Left forelimb (tissue), 1 donor: ENCODE measurements around the gene DLEC1.
"Not testable (repeated sequence)": the region's sequence is repeated elsewhere in the genome, so short reads cannot be mapped to it uniquely, and the experiment has no call there.

Experiments
- DNase-seq: peaks from one replicate; pipeline ENCODE4 v3.0.0-alpha.2; 2018; ENCODE audit warnings: low spot score

Gene DLEC1

GRCh38 chr3:38084334-38085310, 45.6 kb downstream of the DLEC1 start:
- no peak for DNase-seq

DNA sequence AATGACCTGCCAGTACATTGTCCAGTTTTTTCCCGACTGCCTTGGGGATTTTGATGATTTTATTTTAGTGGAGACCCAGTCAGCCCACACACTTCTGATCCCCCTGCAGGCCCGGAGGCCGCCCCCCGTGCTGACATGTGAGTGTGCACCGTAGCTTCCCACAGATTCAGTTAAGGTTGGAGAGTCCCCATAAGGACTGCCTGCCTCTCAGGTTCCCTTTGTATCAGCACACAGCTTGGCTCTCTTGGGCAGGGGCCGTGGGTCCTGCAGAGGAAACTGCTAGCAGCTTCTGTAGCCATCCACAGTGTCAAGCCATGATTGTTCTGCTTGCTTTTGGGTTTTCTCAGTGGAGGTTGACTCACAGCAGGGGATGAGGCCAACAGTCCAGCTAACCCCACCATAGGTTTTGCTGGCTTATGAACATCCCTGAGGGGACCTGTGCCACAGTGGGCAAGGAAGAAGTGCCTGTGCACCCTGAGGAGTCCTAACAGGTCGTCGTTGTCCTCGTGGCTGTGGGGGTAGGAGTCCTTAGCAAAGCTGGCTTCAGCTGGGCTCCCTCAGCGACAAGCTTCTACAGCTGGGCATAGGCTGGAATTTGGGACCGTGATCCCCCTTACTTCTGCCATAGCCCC, 46.4 kb downstream of the DLEC1 start:
- DNase-seq: no peak

DNA sequence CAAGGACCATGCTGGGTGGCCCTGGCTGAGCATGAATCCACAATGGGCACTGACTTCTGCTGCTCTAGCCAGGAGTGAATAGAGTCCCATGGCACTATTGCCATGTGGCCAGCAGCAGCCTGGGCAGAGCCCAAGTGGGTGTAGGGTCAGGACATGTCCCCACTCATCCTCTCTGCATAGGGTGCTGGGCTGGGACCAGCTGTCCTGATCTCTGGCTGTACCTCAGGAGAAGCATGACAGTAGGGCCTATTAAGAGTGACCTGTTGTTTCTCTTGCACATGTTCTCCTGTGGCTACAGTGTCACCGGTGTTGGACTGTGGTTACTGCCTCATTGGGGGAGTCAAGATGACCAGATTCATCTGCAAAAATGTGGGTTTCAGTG, 46.9 kb downstream of the DLEC1 start:
- no peak for DNase-seq

GRCh38 chr3:38086496-38086895, 47.5 kb downstream of the DLEC1 start:
- no peak for DNase-seq

GRCh38 chr3:38087278-38087677, 48.3 kb downstream of the DLEC1 start:
- not testable (repeated sequence) for DNase-seq

GRCh38 chr3:38088126-38089078, 49.4 kb downstream of the DLEC1 start:
- no peak for DNase-seq

DNA sequence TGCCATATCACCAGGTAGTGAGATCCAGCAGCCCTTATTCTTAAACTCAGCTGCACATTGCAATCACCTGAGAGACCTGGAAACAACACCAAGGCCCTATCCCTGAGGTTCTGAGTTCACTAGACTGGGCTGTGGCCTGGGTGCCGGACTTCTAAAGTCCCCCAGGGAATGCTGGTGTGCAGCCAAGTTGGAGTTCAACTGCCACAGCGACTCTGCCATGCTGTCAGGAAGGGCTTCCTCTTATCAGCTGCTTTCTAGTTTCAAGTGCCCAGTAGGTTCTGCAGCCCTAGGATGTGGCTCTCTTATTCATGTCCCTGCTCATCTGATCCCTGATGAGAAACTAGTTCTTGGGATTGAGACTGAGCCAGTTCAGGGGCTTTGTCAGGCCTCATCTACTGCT, 50.2 kb downstream of the DLEC1 start:
- no peak for DNase-seq

GRCh38 chr3:38090453-38090852, 51.4 kb downstream of the DLEC1 start:
- no peak for DNase-seq

DNA sequence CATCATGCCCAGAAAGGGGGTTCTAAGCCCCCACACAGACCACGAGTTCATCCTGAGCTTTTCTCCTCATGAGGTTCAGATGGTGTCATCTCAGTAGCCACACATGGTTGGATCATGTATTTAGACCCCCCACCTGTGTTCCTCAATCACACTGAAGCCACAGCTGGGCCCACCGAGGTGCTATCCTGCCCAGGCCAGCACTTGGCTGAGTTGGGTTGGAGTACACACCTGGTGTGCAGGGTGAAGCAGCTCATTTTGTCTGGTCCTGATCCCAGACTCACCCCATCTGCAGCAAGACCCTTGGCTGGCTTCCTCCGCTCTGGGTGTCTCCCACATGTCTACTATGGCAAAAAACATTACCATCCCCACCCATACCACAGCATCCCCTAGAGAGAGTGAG, 56.0 kb downstream of the DLEC1 start:
- DNase-seq: no peak

DNA sequence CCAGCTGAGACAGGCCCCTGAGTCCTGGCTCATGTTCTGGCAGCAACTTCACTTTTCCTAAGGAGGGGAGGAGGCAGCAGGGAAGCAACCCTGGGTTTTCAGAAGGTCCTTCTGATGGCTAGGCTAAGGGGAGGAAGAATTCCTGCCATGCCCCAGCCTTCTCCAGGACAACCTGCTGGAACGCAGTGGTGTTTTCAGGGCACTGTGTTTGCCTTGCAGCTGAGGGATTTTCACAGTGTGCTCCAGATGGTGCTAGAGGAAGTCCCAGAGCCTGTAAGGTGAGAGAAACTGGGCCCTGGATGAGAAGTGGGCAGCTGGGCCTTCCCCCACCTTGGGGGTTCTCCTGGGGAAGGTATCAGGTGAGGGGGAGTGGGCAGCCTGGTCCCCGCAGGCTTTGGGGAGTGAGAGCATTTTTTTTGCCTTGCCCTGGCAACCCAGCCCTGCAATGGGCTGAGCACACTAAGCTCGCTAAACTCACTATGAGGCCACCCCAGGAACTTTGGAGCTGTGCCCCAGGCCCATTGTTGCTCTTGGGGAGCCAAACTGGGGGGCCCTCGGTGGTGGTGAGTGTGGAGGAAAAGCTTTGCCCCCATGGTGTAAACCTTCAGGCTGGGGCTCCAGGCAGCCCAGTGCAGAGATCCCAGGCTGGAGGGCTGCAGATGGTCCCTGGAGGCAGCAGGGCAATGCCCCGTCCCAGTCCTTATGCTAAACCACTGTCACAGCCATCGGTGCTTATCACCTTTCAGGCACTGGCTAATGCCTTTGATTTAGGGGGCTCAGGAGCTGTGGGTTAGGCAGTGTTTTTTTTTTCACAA, 56.9 kb downstream of the DLEC1 start:
- no peak for DNase-seq

DNA sequence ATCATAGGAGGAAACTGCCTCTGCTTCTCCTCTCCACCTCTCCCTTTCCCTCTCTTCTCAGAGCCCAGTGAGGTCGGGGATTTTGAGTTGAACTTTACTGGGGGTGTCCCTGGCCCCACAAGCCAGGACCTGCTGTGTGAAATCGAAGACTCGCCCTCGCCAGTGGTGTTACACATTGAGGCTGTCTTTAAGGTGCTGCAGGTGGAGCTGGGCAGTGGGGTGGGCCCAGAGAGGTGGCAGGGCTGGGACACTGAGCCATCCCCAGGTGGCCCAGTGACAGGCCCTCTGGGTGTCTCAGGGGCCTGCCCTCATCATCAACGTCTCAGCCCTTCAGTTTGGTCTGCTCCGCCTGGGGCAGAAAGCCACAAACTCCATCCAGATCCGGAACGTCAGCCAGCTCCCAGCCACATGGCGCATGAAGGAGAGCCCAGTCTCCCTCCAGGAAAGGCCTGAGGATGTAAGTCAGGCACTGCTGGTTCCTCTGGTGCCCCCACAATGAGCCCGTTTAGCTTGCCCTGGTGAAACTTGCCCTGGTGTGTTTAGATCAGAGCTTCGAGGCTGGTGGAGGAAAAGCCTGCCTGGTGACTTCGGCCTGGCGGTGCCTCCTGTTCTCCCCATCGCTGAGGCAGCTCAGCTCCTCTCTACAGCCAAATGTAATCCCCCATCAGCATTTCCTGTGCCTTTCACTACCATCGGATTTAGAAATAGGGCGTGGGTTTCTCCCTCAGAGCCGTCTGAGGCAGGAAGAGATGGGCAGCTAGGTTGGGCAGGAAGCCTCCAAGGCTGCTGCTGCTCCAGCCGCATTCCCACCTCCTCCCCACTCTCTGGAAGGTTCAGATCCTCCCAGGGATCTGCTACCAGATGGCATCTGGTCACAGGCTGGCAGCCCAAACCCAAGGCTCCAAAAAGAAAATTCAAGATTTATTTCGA, 58.7 kb downstream of the DLEC1 start:
- DNase-seq: peak; percentile 37

- DNase-seq: no peak
These were observed 59.3 kb downstream of the DLEC1 start for GRCh38 chr3:38098376-38098723.

DNA sequence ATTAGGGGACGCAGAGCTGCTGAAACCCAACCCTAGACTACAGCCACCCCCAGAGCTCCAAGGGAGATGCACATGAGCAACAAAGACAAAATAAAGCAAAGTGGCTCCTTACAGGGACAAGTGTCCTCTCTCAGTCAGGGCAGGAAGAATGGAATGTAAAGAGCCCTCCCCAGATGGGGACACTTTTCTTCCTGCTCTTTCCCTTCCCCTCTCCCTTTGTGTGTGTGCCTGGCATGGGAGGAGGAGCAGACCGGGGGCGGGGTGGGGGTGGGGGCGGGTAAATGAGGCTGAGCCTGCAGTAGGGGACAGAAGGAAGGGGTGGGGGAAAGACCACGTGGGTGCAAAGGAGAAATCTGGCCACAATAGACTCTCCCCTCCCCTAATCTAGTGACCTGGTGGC, 60.5 kb downstream of the DLEC1 start:
- no peak for DNase-seq

DNA sequence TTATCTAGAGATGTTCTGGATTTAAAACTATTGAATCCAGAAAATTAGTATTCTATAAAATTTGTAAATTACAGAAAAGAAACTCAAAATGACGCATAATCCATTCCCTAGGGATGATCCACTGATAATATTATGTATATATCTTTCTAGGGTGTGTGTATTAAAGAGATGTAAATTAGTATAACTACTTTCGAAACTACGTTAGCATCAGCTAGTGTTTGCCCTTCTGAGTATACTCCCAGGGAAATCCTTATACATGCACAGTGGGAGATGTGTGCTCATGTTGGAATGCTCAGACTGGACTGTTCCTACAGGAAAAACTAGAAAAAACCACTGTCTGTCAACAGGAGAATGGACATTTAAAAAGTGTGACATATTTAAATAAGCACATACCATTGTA, 61.5 kb downstream of the DLEC1 start:
- no peak for DNase-seq

DNA sequence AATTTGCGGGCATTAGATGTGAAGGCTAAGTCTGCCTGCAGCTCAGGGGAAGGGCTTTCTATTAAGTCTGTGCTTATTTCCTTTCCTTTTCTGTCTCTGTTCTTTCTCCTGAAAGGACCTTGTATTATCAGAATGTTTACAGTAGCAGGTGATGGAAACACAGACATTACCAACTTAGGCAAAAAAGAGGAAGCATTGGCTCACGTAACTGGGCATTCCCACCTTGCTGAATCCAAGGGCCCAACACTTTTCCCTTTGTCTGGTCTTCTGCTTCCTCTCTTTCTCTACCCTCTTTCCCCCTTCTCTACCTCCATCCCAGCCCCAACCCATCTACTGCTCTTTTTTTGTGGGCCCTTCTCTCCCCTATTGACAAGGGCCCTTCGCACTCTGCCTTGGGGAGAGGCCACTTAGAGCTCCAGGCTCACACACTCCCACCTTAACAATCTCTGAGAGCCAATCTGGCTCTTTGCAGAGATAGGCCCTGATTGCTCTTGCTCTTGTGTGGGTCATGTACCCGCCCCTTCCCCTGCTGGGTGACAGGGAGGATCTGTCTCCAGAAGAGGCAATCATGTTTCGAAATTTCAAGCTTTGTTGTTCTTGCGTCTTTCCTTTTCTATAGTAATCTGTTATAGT, 62.9 kb downstream of the DLEC1 start:
- no peak for DNase-seq

- no peak for DNase-seq
These were observed 63.4 kb downstream of the DLEC1 start for GRCh38 chr3:38102444-38102814.

DNA sequence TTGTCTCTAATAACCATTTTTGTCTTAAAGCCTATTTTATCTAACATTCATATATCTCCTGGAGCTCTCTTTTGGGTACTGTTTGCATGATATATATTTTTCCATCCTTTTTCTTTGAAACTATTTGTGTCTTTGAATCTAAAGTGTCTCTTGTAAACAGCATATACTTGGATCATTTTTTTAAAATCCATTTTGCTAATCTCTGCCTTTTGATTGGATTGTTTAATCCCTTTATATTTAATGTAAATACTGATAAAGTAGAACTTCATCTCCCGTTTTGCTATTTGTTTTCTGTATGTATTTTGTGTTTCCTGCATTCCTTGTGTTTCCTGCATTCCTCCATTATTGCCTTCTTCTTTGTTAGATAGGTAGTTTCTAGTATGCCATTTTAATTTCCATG, 66.5 kb downstream of the DLEC1 start:
- no peak for DNase-seq

DNA sequence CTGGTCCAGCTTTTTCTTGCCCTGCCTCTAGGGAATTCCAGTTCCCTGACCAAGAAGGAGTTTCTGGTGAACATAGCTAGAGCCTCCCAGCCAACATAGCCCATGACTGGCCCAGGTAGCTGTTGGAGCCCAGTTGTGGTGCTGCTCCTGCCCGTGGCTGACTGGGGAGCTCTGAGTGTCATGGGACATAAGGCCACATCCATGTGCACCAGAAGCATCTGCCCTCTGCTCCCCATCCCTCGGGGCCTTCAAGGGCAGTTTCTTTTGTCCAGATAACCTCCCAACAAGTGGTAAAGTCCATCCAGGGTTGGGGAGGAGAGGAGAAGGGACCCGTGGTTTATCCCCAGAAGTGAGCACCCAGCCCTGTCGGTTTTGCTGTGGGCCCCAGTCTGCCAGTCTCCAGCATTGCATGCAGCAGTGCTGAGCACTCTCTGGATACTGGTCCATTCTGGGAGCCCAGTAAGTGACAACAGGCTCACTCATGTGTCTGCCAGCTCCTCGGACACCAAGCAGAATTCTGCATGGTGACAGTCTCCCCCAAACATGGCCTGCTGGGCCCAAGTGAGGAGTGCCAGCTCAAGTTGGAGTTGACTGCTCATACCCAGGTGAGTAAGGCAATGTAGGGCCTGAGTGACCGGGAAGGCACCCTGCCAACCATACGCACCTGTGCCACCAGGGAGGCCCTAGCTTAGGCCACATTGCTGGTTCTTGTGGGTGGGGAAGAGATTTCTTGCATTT, 69.1 kb downstream of the DLEC1 start:
- DNase-seq: peak; percentile 37
